ENCODE results near the gene CREB5.

DNA sequence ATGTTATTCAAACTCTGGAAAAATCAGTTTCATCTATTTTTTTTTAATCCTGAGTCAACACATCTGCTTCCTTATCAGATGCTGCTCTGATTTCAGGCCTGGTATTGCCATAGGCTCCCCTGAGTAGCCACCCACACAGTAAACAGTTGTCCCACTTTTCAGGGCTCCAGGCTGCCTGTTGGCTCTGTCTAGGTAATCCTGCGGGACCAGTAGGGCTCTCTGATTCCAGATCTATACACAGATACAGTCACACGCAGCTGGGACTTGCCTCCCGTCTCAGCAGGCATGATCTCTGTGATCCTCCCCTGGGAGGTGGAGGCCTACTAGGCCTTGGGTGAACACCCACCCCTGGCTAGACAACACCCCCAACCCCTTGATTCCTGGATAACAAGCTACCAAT, 206.1 kb downstream of the CREB5 start:
- TF ChIP-seq MAX (IDR thresholded peaks at IDR 0.05) (no peak), SP1 (IDR thresholded peaks at IDR 0.05; ENCODE audit: low read depth) (no peak), EZH2 (IDR thresholded peaks at IDR 0.05) (no peak), CEBPB (IDR thresholded peaks at IDR 0.05; ENCODE audit: low read depth) (no peak), POLR2A (IDR thresholded peaks at IDR 0.05; ENCODE audit: borderline replicate concordance, extremely low read depth, insufficient read depth, insufficient read length) (no peak), ELF1 (IDR thresholded peaks at IDR 0.05; ENCODE audit: borderline replicate concordance, low read depth) (no peak), RAD21 (IDR thresholded peaks at IDR 0.05; ENCODE audit: low read depth) (no peak), POLR2AphosphoS5 (IDR thresholded peaks at IDR 0.05; ENCODE audit: low read depth, low read length) (no peak), SRF (IDR thresholded peaks at IDR 0.05; ENCODE audit: low read depth) (no peak)
- TF ChIP-seq, protein P1, sequence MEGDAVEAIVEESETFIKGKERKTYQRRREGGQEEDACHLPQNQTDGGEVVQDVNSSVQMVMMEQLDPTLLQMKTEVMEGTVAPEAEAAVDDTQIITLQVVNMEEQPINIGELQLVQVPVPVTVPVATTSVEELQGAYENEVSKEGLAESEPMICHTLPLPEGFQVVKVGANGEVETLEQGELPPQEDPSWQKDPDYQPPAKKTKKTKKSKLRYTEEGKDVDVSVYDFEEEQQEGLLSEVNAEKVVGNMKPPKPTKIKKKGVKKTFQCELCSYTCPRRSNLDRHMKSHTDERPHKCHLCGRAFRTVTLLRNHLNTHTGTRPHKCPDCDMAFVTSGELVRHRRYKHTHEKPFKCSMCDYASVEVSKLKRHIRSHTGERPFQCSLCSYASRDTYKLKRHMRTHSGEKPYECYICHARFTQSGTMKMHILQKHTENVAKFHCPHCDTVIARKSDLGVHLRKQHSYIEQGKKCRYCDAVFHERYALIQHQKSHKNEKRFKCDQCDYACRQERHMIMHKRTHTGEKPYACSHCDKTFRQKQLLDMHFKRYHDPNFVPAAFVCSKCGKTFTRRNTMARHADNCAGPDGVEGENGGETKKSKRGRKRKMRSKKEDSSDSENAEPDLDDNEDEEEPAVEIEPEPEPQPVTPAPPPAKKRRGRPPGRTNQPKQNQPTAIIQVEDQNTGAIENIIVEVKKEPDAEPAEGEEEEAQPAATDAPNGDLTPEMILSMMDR (IDR thresholded peaks at IDR 0.05 in 2 of 3, conservative IDR thresholded peaks at IDR 0.05 in 1 of 3; ENCODE audit: borderline replicate concordance in 1 of 3, insufficient read depth in 1 of 3, low read depth in 2 of 3, low read length in 2 of 3) = no peak
- TF ChIP-seq, protein P2, sequence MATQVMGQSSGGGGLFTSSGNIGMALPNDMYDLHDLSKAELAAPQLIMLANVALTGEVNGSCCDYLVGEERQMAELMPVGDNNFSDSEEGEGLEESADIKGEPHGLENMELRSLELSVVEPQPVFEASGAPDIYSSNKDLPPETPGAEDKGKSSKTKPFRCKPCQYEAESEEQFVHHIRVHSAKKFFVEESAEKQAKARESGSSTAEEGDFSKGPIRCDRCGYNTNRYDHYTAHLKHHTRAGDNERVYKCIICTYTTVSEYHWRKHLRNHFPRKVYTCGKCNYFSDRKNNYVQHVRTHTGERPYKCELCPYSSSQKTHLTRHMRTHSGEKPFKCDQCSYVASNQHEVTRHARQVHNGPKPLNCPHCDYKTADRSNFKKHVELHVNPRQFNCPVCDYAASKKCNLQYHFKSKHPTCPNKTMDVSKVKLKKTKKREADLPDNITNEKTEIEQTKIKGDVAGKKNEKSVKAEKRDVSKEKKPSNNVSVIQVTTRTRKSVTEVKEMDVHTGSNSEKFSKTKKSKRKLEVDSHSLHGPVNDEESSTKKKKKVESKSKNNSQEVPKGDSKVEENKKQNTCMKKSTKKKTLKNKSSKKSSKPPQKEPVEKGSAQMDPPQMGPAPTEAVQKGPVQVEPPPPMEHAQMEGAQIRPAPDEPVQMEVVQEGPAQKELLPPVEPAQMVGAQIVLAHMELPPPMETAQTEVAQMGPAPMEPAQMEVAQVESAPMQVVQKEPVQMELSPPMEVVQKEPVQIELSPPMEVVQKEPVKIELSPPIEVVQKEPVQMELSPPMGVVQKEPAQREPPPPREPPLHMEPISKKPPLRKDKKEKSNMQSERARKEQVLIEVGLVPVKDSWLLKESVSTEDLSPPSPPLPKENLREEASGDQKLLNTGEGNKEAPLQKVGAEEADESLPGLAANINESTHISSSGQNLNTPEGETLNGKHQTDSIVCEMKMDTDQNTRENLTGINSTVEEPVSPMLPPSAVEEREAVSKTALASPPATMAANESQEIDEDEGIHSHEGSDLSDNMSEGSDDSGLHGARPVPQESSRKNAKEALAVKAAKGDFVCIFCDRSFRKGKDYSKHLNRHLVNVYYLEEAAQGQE (IDR thresholded peaks at IDR 0.05; ENCODE audit: low read depth) = no peak
